CD4-positive, alpha-beta memory T cell (primary cell): ENCODE results near the gene MYT1. TPM values are rescaled to one million over a fixed set of nuclear protein-coding genes. Genes with fewer than 3 reads are reported as not detected.

Experiments
- CTCF ChIA-PET: fragments of 350-600 bp; sonication (Branson Sonifier 250); formaldehyde crosslinking; loops from one replicate; lab custom pipeline; 2021; ENCODE audit warnings: inconsistent platforms; ENCODE audit not compliant: partially characterized antibody; lab: Charles Lee
- POLR2A ChIA-PET: fragments of 350-600 bp; sonication (Branson Sonifier 250); formaldehyde crosslinking; loops from one replicate; lab custom pipeline; 2021; ENCODE audit not compliant: partially characterized antibody; lab: Charles Lee
- DNase-seq, 5 donors: peaks; one replicate each; pipeline versions ENCODE4 v3.0.0 to v3.0.0-alpha.2; 2020 to 2022; ENCODE audit warnings: mixed read lengths in 1 of 5
- H3K27ac ChIP-seq: one replicate; pipeline ENCODE4 v1.7.0; 2013; ENCODE audit warnings: low read depth, low read length
- H3K27me3 ChIP-seq: 2 replicates; pipeline ENCODE4 v1.7.0; 2013; ENCODE audit warnings: mild to moderate bottlenecking, low read length, moderate library complexity; ENCODE audit not compliant: insufficient read depth
- H3K36me3 ChIP-seq: 2 replicates; pipeline ENCODE4 v1.7.0; 2013; ENCODE audit warnings: mild to moderate bottlenecking, low read length, moderate library complexity; ENCODE audit not compliant: insufficient read depth
- H3K4me1 ChIP-seq: 2 replicates; pipeline ENCODE4 v1.7.0; 2013; ENCODE audit warnings: mild to moderate bottlenecking, low read length, moderate library complexity; ENCODE audit not compliant: insufficient read depth
- H3K4me3 ChIP-seq, 2 donors: one replicate each; pipeline ENCODE4 v1.7.0; 2013; ENCODE audit warnings: low read length in 2 of 2, mild to moderate bottlenecking in 1 of 2
- H3K9me3 ChIP-seq, 2 donors: one replicate each; pipeline ENCODE4 v1.7.0; 2013; ENCODE audit warnings: low read length in 2 of 2, control low read depth in 1 of 2; ENCODE audit not compliant: control insufficient read depth in 1 of 2
- H3K27ac Mint-ChIP-seq, 7 donors: one replicate each; pipeline ENCODE4 v1.8.0; 2020 to 2021; ENCODE audit warnings: mixed read lengths in 7 of 7, mild to moderate bottlenecking in 6 of 7, inconsistent platforms in 3 of 7, moderate library complexity in 3 of 7
- H3K27me3 Mint-ChIP-seq, 2 donors: one replicate each; pipeline ENCODE4 v1.8.0; 2020 to 2021; ENCODE audit warnings: mixed read lengths in 2 of 2
- H3K36me3 Mint-ChIP-seq, 2 donors: one replicate each; pipeline ENCODE4 v1.8.0; 2020 to 2021; ENCODE audit warnings: mixed read lengths in 2 of 2, inconsistent platforms in 1 of 2, mild to moderate bottlenecking in 1 of 2
- H3K4me1 Mint-ChIP-seq, 4 donors: one replicate each; pipeline ENCODE4 v1.8.0; 2020 to 2021; ENCODE audit warnings: mixed read lengths in 4 of 4, mild to moderate bottlenecking in 1 of 4
- H3K4me3 Mint-ChIP-seq, 8 donors: one replicate each; pipeline ENCODE4 v1.8.0; 2020 to 2021; ENCODE audit warnings: mixed read lengths in 8 of 8, mild to moderate bottlenecking in 7 of 8, moderate library complexity in 6 of 8, inconsistent platforms in 3 of 8
- H3K9me3 Mint-ChIP-seq, 8 donors: one replicate each; pipeline ENCODE4 v1.8.0; 2020 to 2021; ENCODE audit warnings: mixed read lengths in 8 of 8, mild to moderate bottlenecking in 5 of 8, inconsistent platforms in 3 of 8, moderate library complexity in 1 of 8
- intact Hi-C: fragments of 100-400 bp; cut with micrococcal nuclease; formaldehyde crosslinking; loops from one replicate; pipeline ENCODE4 v1.15.1; 2023
- polyA plus RNA-seq, 2 donors: library from polyadenylated mRNA; unstranded; fragments of 300-500 nt; fragmentation: Illumina TruSeq; gene quantifications; one replicate each; pipeline ENCODE4 v1.2.3, GENCODE V29; 2021
- total RNA-seq, 2 experiments: library from RNA; stranded (reverse); gene quantifications; one replicate each; pipeline ENCODE4 v1.2.3, GENCODE V29; 2021

Gene MYT1
- total and polyA plus RNA-seq, 4 experiments from 2014 or later, result not detected

DNA sequence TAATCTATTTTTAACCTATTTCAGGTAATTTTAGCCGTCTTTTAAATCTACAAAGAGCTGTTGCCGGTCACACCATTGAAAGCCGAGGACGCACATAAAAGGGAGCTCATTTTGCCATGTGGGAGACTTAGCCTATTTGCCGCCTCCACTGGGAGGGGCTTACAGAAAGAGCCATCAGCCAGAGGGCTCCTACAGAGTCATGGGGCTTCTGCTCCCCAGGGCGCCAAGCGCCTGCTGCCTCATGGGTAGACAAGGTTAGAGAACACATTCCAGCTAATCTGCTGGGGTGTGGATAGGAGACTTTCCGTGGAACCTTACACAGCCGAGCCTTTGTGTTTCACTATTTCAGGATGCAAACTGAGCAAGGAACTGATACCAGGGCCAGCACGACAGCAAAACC lies 103.9 kb downstream of the MYT1 start:
- H3K9me3 ChIP-seq, result no peaks in the 10 kb centered on the region
- no peak overlapping the region for H3K27ac ChIP-seq
- H3K4me1 ChIP-seq, result peaks cover 11% of the 10 kb centered on the region
- no peaks in the 10 kb centered on the region for H3K27me3 ChIP-seq
- peaks cover 34 to 68% of the 10 kb centered on the region in 2 donors for H3K36me3 Mint-ChIP-seq
- H3K4me3 ChIP-seq, result no peak overlapping the region
- DNase-seq, result no peak
- no peak overlapping the region for H3K4me3 Mint-ChIP-seq
- H3K4me1 Mint-ChIP-seq, result peaks cover 34 to 47% (median 37%) of the 10 kb centered on the region in 4 donors
- H3K27ac Mint-ChIP-seq, result no peak overlapping the region
- peaks cover 9% of the 10 kb centered on the region for H3K36me3 ChIP-seq
- intact Hi-C loops, result no loop called here
- ChIA-PET POLR2A (interaction anchor here (1.4 to 1.9 kb wide), 2 partner anchors 11 to 13 kb away, joined by 5 to 6 read pairs; partner anchors contain the start of gene PCMTD2), CTCF (no interaction called here)
- H3K9me3 Mint-ChIP-seq, result no peaks in the 10 kb centered on the region
- H3K27me3 Mint-ChIP-seq, result no peaks in the 10 kb centered on the region

GRCh38 chr20:64269604-64270411 lies 105.6 kb downstream of the MYT1 start:
- Histone ChIP-seq H3K27me3 (no peaks in the 10 kb centered on the region), H3K27ac (no peak overlapping the region), H3K36me3 (peaks cover 17% of the 10 kb centered on the region), H3K4me1 (no peaks in the 10 kb centered on the region), H3K9me3 (no peaks in the 10 kb centered on the region), H3K4me3 (no peak overlapping the region)
- H3K9me3 Mint-ChIP-seq, result no peaks in the 10 kb centered on the region
- no peak overlapping the region for H3K4me3 Mint-ChIP-seq
- intact Hi-C loops, result no loop called here
- H3K36me3 Mint-ChIP-seq, result peaks cover 41 to 65% of the 10 kb centered on the region in 2 donors
- peak overlapping the region in 1 of 7 donors; percentile 26 for H3K27ac Mint-ChIP-seq
- peaks cover 23 to 30% (median 24%) of the 10 kb centered on the region in 4 donors for H3K4me1 Mint-ChIP-seq
- DNase-seq, result no peak
- H3K27me3 Mint-ChIP-seq, result no peaks in the 10 kb centered on the region
- ChIA-PET POLR2A (no interaction called here), CTCF (no interaction called here)

- H3K4me3 ChIP-seq, result no peak overlapping the region
- Mint-ChIP-seq H3K4me1 (peaks cover 21 to 23% (median 22%) of the 10 kb centered on the region in 4 donors), H3K9me3 (no peaks in the 10 kb centered on the region), H3K36me3 (peaks cover 39 to 62% of the 10 kb centered on the region in 2 donors), H3K27me3 (no peaks in the 10 kb centered on the region), H3K4me3 (no peak overlapping the region), H3K27ac (peak overlapping the region in 5 of 7 donors; percentile 3 to 80 (median 62))
- H3K27ac ChIP-seq, result no peak overlapping the region
- H3K9me3 ChIP-seq, result no peaks in the 10 kb centered on the region
- intact Hi-C loops, result no loop called here
- H3K36me3 ChIP-seq, result peaks cover 10% of the 10 kb centered on the region
- no peak for DNase-seq
- ChIA-PET POLR2A (interaction anchor here (0.6 to 1.1 kb wide), 2 partner anchors 16 to 29 kb away, joined by 4 read pairs; partner anchors contain the start of gene PCMTD2), CTCF (no interaction called here)
- no peaks in the 10 kb centered on the region for H3K4me1 ChIP-seq
- H3K27me3 ChIP-seq, result no peaks in the 10 kb centered on the region
Measured at GRCh38 chr20:64271636-64272035, 107.4 kb downstream of the MYT1 start.

GRCh38 chr20:64273109-64273508 lies 108.9 kb downstream of the MYT1 start:
- DNase-seq, result no peak
- H3K27ac ChIP-seq, result no peak overlapping the region
- ChIA-PET CTCF (no interaction called here), POLR2A (no interaction called here)
- H3K4me3 Mint-ChIP-seq, result no peak overlapping the region
- peaks cover 19 to 23% (median 23%) of the 10 kb centered on the region in 4 donors for H3K4me1 Mint-ChIP-seq
- H3K36me3 ChIP-seq, result peaks cover 10% of the 10 kb centered on the region
- H3K4me1 ChIP-seq, result no peaks in the 10 kb centered on the region
- intact Hi-C loops, result no loop called here
- no peaks in the 10 kb centered on the region for H3K27me3 ChIP-seq
- no peaks in the 10 kb centered on the region for H3K27me3 Mint-ChIP-seq
- no peak overlapping the region for H3K4me3 ChIP-seq
- H3K9me3 ChIP-seq, result no peaks in the 10 kb centered on the region
- no peaks in the 10 kb centered on the region for H3K9me3 Mint-ChIP-seq
- peak overlapping the region in 1 of 7 donors; percentile 54 for H3K27ac Mint-ChIP-seq
- H3K36me3 Mint-ChIP-seq, result peaks cover 44 to 51% of the 10 kb centered on the region in 2 donors

DNA sequence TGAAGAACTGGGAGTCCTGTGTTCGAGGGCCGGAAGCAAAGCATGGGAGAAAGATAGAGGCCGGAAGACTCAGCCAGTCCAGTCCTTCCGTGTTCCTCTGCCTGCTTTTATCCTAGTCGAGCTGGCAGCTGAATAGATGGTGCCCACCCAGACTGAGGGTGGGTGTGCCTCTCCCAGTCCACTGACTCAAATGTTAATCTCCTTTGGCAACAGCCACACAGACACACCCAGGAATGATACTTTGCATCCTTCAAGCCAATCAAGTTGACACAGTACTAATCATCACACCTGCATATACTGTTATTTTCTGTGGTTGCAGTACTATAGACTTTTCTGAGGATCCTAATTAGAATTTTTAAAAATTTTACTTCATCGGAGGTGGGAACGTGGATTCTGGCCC lies 112.6 kb downstream of the MYT1 start:
- H3K4me1 ChIP-seq, result peaks cover 3% of the 10 kb centered on the region
- peaks cover 6 to 37% (median 12%) of the 10 kb centered on the region in 4 donors for H3K4me1 Mint-ChIP-seq
- ChIA-PET CTCF (no interaction called here), POLR2A (interaction anchor here (0.8 kb wide), 1 partner anchor 22 kb away, joined by 3 read pairs; the partner anchor contains the start of gene PCMTD2)
- no peaks in the 10 kb centered on the region for H3K9me3 ChIP-seq
- H3K27ac ChIP-seq, result no peak overlapping the region
- H3K27me3 ChIP-seq, result no peaks in the 10 kb centered on the region
- no peaks in the 10 kb centered on the region for H3K9me3 Mint-ChIP-seq
- no peaks in the 10 kb centered on the region for H3K27me3 Mint-ChIP-seq
- intact Hi-C loops, result no loop called here
- no peak overlapping the region for H3K4me3 Mint-ChIP-seq
- no peak for DNase-seq
- peak overlapping the region in 1 of 7 donors; percentile 32 for H3K27ac Mint-ChIP-seq
- no peak overlapping the region for H3K4me3 ChIP-seq
- H3K36me3 Mint-ChIP-seq, result peaks cover 25 to 29% of the 10 kb centered on the region in 2 donors
- H3K36me3 ChIP-seq, result peaks cover 10% of the 10 kb centered on the region

DNA sequence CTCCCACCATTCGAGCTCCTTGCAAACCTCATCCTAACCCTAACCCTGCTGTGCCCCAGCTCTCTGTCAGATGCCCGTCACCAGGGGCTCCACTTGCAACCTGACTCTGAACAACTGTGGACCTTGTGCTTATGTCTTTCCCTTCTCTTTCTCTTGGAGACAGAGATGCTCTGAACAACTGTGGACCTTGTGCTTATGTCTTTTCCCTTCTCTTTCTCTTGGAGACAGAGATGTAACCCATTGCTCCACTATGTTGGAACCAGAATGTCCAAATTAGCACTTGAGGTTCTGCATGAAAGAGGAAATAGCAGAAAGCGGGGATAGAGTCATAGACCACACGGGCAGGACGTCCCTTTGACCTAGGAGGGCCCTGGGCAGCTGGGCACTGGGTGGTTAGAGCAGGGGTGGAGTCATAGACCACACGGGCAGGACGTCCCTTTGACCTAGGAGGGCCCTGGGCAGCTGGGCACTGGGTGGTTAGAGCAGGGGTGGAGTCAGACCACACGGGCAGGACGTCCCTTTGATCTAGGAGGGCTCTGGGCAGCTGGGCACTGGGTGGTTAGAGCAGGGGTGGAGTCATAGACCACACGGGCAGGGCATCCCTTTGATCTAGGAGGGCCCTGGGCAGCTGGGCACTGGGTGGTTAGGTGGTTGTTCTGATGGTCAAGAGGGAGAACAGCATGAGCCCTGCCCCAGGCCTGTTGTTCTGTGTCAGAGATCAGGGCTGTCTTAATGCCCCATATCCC lies 113.5 kb downstream of the MYT1 start:
- POLR2A ChIA-PET, result interaction anchor here (0.8 to 1.5 kb wide), 2 partner anchors 22 to 23 kb away, joined by 3 to 5 read pairs; partner anchors contain the start of gene PCMTD2
- intact Hi-C loops, result no loop called here
- H3K4me3 ChIP-seq, result no peak overlapping the region
- CTCF ChIA-PET, result no interaction called here
- Mint-ChIP-seq H3K27me3 (no peaks in the 10 kb centered on the region), H3K36me3 (peaks cover 23 to 25% of the 10 kb centered on the region in 2 donors), H3K4me1 (peaks cover 6 to 43% (median 12%) of the 10 kb centered on the region in 4 donors), H3K9me3 (no peaks in the 10 kb centered on the region), H3K27ac (peak overlapping the region in 2 of 7 donors; percentile 31 to 46), H3K4me3 (no peak overlapping the region)
- H3K36me3 ChIP-seq, result peaks cover 10% of the 10 kb centered on the region
- H3K27ac ChIP-seq, result no peak overlapping the region
- DNase-seq, result no peak
- H3K27me3 ChIP-seq, result no peaks in the 10 kb centered on the region
- no peaks in the 10 kb centered on the region for H3K9me3 ChIP-seq
- H3K4me1 ChIP-seq, result peaks cover 3% of the 10 kb centered on the region

DNA sequence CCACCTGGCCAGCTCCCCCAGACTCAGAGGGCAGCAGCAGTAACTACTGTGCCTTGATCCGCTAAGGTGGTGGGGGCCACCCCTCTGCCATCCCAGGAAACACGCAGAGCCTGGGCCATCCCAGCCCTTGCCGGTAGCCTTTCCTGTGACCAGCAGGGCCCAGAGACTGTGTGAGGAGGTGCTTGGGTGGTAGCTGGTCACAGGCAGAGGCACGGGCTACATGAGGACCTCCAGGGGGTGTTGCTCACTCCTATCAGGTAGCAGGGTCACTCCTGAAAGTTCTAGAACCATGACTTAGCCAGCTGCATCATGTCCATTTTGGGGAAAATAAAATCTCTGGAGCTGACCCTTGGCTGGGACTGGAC lies 114.0 kb downstream of the MYT1 start:
- no peak overlapping the region for H3K4me3 Mint-ChIP-seq
- Histone ChIP-seq H3K27ac (no peak overlapping the region), H3K27me3 (no peaks in the 10 kb centered on the region), H3K9me3 (no peaks in the 10 kb centered on the region), H3K4me3 (no peak overlapping the region), H3K36me3 (peaks cover 7% of the 10 kb centered on the region), H3K4me1 (peaks cover 3% of the 10 kb centered on the region)
- no peaks in the 10 kb centered on the region for H3K9me3 Mint-ChIP-seq
- POLR2A ChIA-PET, result interaction anchor here (1.5 to 1.6 kb wide), 2 partner anchors 17 to 23 kb away, joined by 3 to 5 read pairs; partner anchors contain the start of gene PCMTD2
- intact Hi-C loops, result no loop called here
- H3K27ac Mint-ChIP-seq, result peak overlapping the region in 1 of 7 donors; percentile 46
- DNase-seq, result no peak
- H3K36me3 Mint-ChIP-seq, result peaks cover 18 to 20% of the 10 kb centered on the region in 2 donors
- CTCF ChIA-PET, result no interaction called here
- no peaks in the 10 kb centered on the region for H3K27me3 Mint-ChIP-seq
- peaks cover 6 to 44% (median 12%) of the 10 kb centered on the region in 4 donors for H3K4me1 Mint-ChIP-seq
